Endothelial cell of umbilical vein (primary cell): ENCODE results near the gene MAFF. TPM values are rescaled to one million over a fixed set of nuclear protein-coding genes. Genes with fewer than 3 reads are reported as not detected.
A peak's percentile ranks its signal among the peaks of the same experiment; 100 is the strongest.

ENCODE experiments used
- BruUV-seq: library from RNA; stranded (reverse); fragments of 400-500 nt; replicated peaks from 2 replicates; lab custom pipeline; 2021; lab: Mats Ljungman, UMichigan
- CTCF ChIA-PET: fragments of 300-600, 350-600 bp; sonication (Branson Sonifier 250); formaldehyde crosslinking; loops from one replicate; lab custom pipeline; 2021; ENCODE audit warnings: antibody characterized with exemption, inconsistent platforms; lab: Charles Lee
- POLR2A ChIA-PET: fragments of 300-600, 350-600 bp; sonication (Branson Sonifier 250); formaldehyde crosslinking; loops from one replicate; lab custom pipeline; 2021; ENCODE audit warnings: antibody characterized with exemption, inconsistent platforms; lab: Charles Lee
- DNase-seq: peaks from one replicate; pipeline ENCODE4 v3.0.0-alpha.2; 2011; ENCODE audit warnings: low read depth, low spot score
- FAIRE-seq: peaks from 2 replicates; lab custom pipeline; 2011; peaks lifted over from hg19 to GRCh38; lab: Jason Lieb, UNC
- H2AFZ ChIP-seq: 2 replicates; pipeline ENCODE4 v1.6.0; 2012; ENCODE audit warnings: low read depth, low read length, control low read depth, inconsistent platforms
- H3K27ac ChIP-seq: 2 replicates; pipeline ENCODE4 v1.5.1; 2011; ENCODE audit warnings: low read depth, mild to moderate bottlenecking, control low read depth, low read length, moderate library complexity; ENCODE audit not compliant: insufficient read depth
- H3K27me3 ChIP-seq, 2 experiments: 2 replicates each; pipeline versions ENCODE4 v1.6.0 to v1.6.1; 2011; ENCODE audit warnings: low read length in 2 of 2, mixed read lengths in 1 of 2; ENCODE audit not compliant: control insufficient read depth in 2 of 2, insufficient read depth in 2 of 2
- H3K36me3 ChIP-seq, 2 experiments: 2 replicates in 1 of 2; 3 replicates in 1 of 2; pipeline ENCODE4 v1.5.1; 2011; ENCODE audit warnings: low read length in 2 of 2, mild to moderate bottlenecking in 1 of 2, moderate library complexity in 1 of 2; ENCODE audit not compliant: control insufficient read depth in 2 of 2, insufficient read depth in 2 of 2; ENCODE audit errors: extremely low read depth in 1 of 2
- H3K4me1 ChIP-seq: 3 replicates; pipeline ENCODE4 v1.5.1; 2011; ENCODE audit warnings: mild to moderate bottlenecking, low read length; ENCODE audit not compliant: control insufficient read depth, insufficient read depth; ENCODE audit errors: extremely low read depth
- H3K4me2 ChIP-seq: 2 replicates; pipeline ENCODE4 v1.6.1; 2011; ENCODE audit warnings: low read length, control low read depth, mixed read lengths; ENCODE audit not compliant: insufficient read depth
- H3K4me3 ChIP-seq, 3 experiments: fragments of 200-600 bp in 1 of 3; sonication (generic), shearing (Covaris generic) in 1 of 3; replicated peaks in 1 of 3; 2 replicates each; pipeline ENCODE4 v1.5.1; 2011 to 2016; ENCODE audit warnings: control low read depth in 3 of 3, low read length in 3 of 3, mild to moderate bottlenecking in 2 of 3, inconsistent platforms in 1 of 3, low read depth in 1 of 3, moderate library complexity in 1 of 3; ENCODE audit not compliant: insufficient read depth in 1 of 3
- H3K79me2 ChIP-seq: 2 replicates; pipeline ENCODE4 v1.6.0; 2012; ENCODE audit warnings: low read length, inconsistent platforms; ENCODE audit not compliant: control insufficient read depth, insufficient read depth
- H3K9ac ChIP-seq: replicated peaks from 2 replicates; pipeline ENCODE3; 2011; ENCODE audit warnings: low read length, control low read depth; ENCODE audit not compliant: insufficient read depth; ENCODE audit errors: extremely low read depth
- H3K9me1 ChIP-seq: replicated peaks from 3 replicates; pipeline ENCODE4 v1.6.0; 2011; ENCODE audit warnings: mild to moderate bottlenecking, low read length; ENCODE audit not compliant: control insufficient read depth, insufficient read depth; ENCODE audit errors: extremely low read depth
- H3K9me3 ChIP-seq: replicated peaks from 2 replicates; pipeline ENCODE4 v1.5.1; 2012; ENCODE audit warnings: low read length, inconsistent platforms; ENCODE audit not compliant: control insufficient read depth, insufficient read depth
- H4K20me1 ChIP-seq: replicated peaks from 2 replicates; pipeline ENCODE3; 2011; ENCODE audit warnings: mild to moderate bottlenecking, low read length; ENCODE audit not compliant: control insufficient read depth, insufficient read depth; ENCODE audit errors: extremely low read depth
- CTCF ChIP-seq, 2 donors: IDR thresholded peaks; 1 replicate in 1 of 2; 2 replicates in 1 of 2; pipeline ENCODE4 v1.5.1; 2011; ENCODE audit warnings: low read length in 2 of 2, mild to moderate bottlenecking in 2 of 2, moderate library complexity in 2 of 2, control low read depth in 1 of 2, inconsistent platforms in 1 of 2, low read depth in 1 of 2; ENCODE audit not compliant: insufficient read depth in 1 of 2; ENCODE audit errors: extremely low read depth in 1 of 2
- EZH2 ChIP-seq: IDR thresholded peaks from 2 replicates; pipeline ENCODE4 v1.6.1; 2012; ENCODE audit warnings: borderline replicate concordance, low read depth, mild to moderate bottlenecking, moderate library complexity, low read length, inconsistent platforms; ENCODE audit not compliant: severe bottlenecking
- FOS ChIP-seq: IDR thresholded peaks from 2 replicates; pipeline ENCODE4 v1.6.1; 2011; ENCODE audit warnings: mild to moderate bottlenecking, low read length, moderate library complexity, borderline replicate concordance; ENCODE audit not compliant: insufficient read depth
- GATA2 ChIP-seq: IDR thresholded peaks from 2 replicates; pipeline ENCODE4 v1.7.0; 2011; ENCODE audit warnings: low read depth, mild to moderate bottlenecking, moderate library complexity, mixed read lengths, low read length; ENCODE audit not compliant: insufficient read length, insufficient read depth
- JUN ChIP-seq: IDR thresholded peaks from 2 replicates; pipeline ENCODE4 v1.6.1; 2011; ENCODE audit warnings: borderline replicate concordance, low read depth; ENCODE audit not compliant: insufficient read length, insufficient read depth
- MAX ChIP-seq: IDR thresholded peaks from 2 replicates; pipeline ENCODE4 v1.6.1; 2011; ENCODE audit not compliant: insufficient read depth, insufficient read length
- MYC ChIP-seq: IDR thresholded peaks from one replicate; pipeline ENCODE4 v1.6.1; 2011; ENCODE audit warnings: mild to moderate bottlenecking, low read depth, low read length
- POLR2A ChIP-seq: IDR thresholded peaks from 2 replicates; pipeline ENCODE4 v1.6.1; 2012; ENCODE audit warnings: low read depth, mild to moderate bottlenecking, control low read depth, low read length
- POLR2AphosphoS5 ChIP-seq: IDR thresholded peaks from 2 replicates; pipeline ENCODE4 v1.6.1; 2012; ENCODE audit warnings: low read depth, mild to moderate bottlenecking, control low read depth, low read length, moderate library complexity; ENCODE audit not compliant: insufficient read depth
- dilution Hi-C: fragments of 300-500 bp; cut with MboI; formaldehyde crosslinking; loops from one replicate; pipeline ENCODE4 v1.15.0; 2019; ENCODE audit warnings: low sequenced_read_pairs; ENCODE audit not compliant: extremely low pct_ligation_motif_present
- intact Hi-C: fragments of 100-400 bp; cut with micrococcal nuclease; formaldehyde crosslinking; loops from one replicate; pipeline ENCODE4 v1.10.0; 2022
- polyA plus RNA-seq, 4 experiments: library from polyadenylated mRNA; depleted of rRNA in 3 of 4; stranded (reverse) in 3 of 4; unstranded in 1 of 4; fragments of >200 nt; gene quantifications; 2 replicates each; pipeline versions ENCODE4 v1.2.1 to v1.2.3, GENCODE V29; 2011 to 2012; ENCODE audit warnings: missing spikeins in 1 of 4
- total RNA-seq: library from RNA; stranded (reverse); gene quantifications from 2 replicates; pipeline ENCODE4 v1.2.3, GENCODE V29; 2021

The MAFF gene
- total and polyA plus RNA-seq, 2 donors (not counting 3 experiments of a cell fraction or from before 2014, with no cell fraction given): 29.0 to 61.2 TPM

GRCh38 chr22:38175206-38176118 is 26.3 kb upstream of the MAFF start:
- TSS peak; percentile 86 for BruUV-seq
- Histone ChIP-seq H3K36me3 (no peaks in the 10 kb centered on the region), H3K9ac (peak overlapping the region; percentile 73), H4K20me1 (no peaks in the 10 kb centered on the region), H3K79me2 (no peaks in the 10 kb centered on the region), H3K4me3 (no peak overlapping the region), H3K27ac (peak overlapping the region; percentile 99), H3K9me1 (no peaks in the 10 kb centered on the region), H2AFZ (no peak overlapping the region), H3K4me1 (peaks cover 62% of the 10 kb centered on the region), H3K27me3 (no peaks in the 10 kb centered on the region), H3K9me3 (no peaks in the 10 kb centered on the region), H3K4me2 (peak overlapping the region; percentile 4)
- no peak for TF ChIP-seq POLR2AphosphoS5
- TF ChIP-seq POLR2A: no peak
- TF ChIP-seq EZH2: no peak
- no peak for TF ChIP-seq CTCF (IDR thresholded peaks at IDR 0.05; ENCODE audit: extremely low read depth in 1 of 2, insufficient read depth in 1 of 2, low read depth in 1 of 2, low read length in 2 of 2)
- TF ChIP-seq MAX: no peak
- no peak for TF ChIP-seq FOS
- TF ChIP-seq JUN: no peak
- no peak for TF ChIP-seq GATA2
- TF ChIP-seq MYC: no peak
- DNase-seq: no peak
- CTCF ChIA-PET: interaction anchor here (0.6 to 3.3 kb wide), 11 partner anchors 23 to 123 kb away, joined by 3 to 22 read pairs (median 4); partner anchors contain the start of gene MAFF
- no peak for FAIRE-seq
- POLR2A ChIA-PET: interaction anchor here (0.7 to 2.5 kb wide), 7 partner anchors 8 to 59 kb away, joined by 3 to 11 read pairs (median 7); partner anchors contain the start of gene MAFF
- dilution Hi-C loops (no loop called here), intact Hi-C loops (loop anchor here (1.0 to 2.0 kb wide), 4 partner anchors 27 to 63 kb away; no protein-coding TSS in a partner anchor)
